Effector CD8-positive, alpha-beta T cell (primary cell): ENCODE data around the gene ATF3.

Experiments used
- DNase-seq: peaks from one replicate; lab custom pipeline; 2025; lab: John Stamatoyannopoulos, UW

ATF3 gene

GRCh38 chr1:212608959-212609700 lies 569 bp downstream of the ATF3 start:
- DNase-seq: peak; percentile 20

- no peak for DNase-seq
These were observed 1.4 kb downstream of the ATF3 start for GRCh38 chr1:212609701-212610574.

DNA sequence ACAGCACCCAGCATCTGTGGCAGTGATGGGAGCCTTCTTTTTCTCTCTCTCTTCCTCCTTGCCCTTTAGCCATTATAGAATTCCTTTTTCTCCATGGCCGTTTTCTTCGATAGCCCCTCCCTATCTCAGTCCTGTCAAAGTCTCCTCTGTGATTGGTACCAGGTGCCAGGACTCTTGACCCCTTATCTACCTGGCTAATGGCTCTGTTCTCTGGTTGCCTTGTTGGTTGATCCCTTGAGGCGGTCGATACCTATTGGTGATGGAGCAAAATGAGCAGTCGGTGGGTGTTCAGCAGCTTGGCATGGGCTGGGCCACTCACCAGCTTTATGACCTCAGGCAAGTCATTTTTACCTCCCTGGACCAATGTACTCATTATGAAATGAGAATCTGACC lies 2.0 kb downstream of the ATF3 start:
- no peak for DNase-seq

DNA sequence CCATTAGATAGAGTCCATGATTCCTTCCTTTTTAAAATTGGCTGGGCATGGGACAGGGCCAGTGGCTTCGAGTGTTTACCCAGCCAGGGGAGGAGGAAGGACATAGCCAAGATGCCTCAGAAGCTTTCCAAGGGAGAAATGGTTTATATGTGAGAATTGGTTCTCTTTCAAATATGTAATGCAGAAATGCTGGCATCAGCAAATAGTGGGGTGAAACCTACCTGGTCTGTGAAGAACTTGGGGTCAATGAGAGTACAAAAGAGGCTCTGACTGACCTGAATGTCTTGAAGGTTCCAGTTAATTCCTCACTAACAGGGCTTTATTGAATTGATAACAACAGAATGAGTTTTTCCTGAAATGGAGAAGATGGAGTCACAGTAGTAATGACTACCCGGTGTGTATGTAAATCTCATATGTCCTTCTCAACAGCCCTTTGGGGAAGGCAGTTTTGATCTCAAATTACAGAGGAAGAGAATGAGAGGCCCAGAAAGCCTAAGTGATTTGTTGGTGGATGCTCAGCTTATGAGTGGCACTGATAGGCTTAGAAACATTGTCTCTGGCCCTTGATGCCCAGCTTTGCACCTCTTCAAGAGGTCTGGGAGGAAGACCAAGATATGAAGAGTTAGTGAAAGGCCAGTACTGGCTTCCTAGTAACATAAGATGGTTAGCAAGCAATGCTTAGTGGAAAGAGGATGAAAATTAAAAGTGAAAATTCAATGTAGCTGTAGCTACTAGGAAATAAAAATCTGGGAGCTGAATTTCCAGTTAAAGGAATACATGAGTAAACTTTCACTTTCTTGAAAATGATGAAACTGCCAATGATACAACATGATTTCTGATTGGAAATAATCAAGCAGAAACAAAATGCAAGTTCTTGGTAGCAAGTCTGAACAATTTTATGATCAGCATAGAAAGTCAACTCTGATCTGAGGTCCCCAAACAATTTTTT lies 2.7 kb downstream of the ATF3 start:
- no peak for DNase-seq

DNA sequence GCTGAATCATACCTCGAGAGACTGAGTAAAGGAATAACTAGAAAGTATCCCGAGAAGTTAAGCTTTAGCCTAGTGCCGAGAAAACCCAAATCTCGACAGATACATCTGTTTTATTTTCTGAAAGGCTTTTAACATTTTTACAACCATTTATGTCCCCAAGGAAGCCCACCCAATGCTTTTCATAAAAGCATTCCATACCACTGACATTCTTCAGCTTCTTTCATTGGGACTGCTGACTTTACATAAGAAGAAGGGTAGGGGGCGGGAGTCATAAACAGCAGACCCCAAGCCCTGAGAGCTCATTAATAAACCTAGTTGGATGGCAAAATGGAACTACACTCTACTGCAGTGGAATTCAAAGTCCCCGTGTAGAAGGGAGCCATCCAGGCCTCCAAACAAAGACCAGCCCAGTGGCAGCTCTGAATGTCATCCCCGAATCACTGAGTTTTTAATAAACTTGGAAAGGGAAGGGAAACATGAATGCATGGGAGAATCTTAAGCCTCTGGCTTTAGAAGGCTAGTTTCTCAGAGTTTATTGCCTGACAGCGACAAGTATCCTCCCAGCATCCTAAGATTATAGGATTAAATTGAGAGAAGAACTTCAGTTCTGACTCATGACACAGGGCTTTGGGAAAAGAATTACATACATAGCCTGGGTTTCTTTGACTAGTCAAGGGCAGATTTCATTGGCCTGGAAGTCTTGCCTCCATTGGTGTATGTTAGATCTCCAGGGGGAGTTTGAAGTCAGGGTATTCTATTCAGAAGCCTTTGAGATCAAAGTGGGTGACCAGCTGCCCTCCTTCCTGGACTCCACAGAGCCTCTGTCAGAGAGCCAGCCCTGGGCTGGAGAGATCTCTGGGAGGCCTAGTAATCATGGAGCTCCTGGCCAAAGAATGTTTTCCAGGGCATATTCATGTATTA lies 3.7 kb downstream of the ATF3 start:
- DNase-seq: no peak

DNA sequence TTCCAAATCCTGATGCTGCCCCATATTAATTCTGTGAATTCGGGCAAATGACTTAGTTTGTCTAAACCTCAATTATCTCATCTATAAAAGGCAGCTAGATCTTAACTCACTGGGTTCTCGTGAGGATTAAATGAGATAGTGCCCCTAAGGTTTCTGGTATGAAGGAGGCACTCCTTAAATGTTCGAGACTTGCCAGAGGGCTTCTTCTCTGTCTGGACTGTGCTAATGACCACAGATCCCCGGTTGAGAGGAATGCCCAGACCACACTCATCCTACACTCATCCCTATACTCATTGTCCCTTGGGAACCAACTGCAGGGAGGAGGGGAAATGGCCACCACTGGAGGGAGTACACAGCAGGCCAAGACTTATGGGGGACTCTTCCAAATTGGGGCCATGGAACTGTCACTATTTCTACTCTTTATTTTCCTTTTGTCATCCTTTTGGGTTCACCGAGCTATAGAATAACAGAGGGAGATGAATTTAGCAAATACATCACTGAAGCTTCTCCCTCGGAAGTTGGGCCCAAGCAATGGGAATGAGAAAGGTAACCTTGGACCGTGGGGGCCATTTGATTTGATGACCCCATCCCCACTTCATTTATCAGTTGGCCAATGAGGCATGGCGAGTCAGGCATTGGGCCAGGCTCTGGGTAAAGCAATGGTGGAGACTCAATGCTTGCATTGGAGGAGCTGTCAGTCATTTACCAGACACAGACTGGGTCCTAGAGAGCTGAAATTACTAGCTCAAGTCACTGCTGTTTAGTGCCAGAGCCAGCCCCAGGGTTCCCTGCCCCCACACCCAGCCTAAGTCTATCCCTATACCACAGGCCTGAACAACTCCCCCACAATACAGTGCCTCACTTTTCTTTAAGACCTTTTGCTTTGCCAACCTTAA lies 5.1 kb downstream of the ATF3 start:
- DNase-seq: no peak

DNA sequence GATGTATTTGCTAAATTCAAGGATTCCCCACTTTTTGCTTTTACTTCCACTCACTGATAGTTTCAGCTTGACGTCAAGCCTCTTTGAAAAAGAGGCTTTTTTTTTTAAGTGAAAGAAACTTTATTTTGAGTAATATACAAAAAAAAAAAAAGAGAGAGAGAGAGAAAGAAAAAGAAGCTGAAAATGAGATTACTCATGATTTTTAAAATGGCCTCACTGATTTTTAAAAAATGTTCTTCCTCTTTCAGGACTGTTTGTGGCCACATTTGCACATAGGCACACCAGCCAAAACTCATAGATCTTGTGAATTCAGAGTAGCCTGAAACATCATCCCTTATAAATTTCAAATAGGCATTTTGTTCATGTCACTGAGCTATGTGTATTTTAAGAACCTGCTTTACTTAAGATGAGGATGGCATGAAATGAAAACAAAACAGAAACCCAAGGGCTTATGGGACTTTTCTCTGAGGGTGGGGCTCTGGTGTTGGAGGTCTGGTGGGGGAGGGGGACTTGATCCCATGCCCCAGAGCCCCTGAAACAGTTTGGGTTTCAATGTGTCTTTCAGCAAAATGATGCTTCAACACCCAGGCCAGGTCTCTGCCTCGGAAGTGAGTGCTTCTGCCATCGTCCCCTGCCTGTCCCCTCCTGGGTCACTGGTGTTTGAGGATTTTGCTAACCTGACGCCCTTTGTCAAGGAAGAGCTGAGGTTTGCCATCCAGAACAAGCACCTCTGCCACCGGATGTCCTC lies 6.1 kb downstream of the ATF3 start:
- no peak for DNase-seq

DNA sequence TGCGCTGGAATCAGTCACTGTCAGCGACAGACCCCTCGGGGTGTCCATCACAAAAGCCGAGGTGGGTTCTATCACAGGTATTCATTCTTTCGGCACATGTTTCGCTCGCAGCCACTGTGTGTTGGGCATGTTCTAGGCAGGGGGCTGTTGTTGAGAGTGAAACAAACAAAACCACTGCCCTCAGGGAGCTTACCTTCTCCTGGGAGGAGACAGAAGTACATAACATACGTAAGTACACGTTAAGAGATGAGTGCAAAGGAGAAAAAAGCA lies 6.6 kb downstream of the ATF3 start:
- DNase-seq: no peak

DNA sequence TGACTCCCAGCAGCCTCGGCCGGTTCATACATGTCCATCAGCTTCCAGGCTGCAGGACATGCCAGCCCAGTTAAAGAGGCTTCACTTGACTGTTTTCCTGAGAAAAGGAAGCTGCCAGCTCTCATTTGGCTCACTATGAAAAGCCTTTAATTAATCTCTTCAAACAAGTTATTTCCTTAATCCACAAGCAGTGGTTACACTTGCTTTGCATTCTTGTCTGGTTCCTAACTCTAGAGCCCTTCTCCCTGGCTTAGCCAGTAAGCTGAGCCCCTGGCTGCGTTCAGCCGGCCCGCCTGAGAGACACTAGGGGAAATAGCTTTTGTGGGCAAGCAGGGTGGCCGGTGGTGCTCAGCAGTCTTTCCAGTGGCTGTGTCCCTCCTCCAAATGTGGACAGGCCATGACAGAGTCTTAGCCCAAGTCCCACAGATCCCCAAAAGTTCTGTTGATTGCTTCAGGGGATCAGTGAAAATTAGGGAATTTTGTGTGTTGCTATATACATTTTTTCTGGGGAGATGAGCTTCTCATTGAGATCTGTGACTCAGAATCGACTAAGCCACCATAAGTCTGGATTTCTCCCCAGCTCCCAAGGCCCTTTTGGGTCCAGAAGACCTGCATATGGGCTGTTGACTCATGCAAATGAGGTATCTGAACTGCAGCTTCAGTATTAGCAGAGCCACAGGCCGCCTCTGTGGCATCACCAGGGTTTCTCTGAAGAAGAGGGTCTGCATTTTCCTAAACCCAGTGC lies 10.1 kb downstream of the ATF3 start:
- no peak for DNase-seq

DNA sequence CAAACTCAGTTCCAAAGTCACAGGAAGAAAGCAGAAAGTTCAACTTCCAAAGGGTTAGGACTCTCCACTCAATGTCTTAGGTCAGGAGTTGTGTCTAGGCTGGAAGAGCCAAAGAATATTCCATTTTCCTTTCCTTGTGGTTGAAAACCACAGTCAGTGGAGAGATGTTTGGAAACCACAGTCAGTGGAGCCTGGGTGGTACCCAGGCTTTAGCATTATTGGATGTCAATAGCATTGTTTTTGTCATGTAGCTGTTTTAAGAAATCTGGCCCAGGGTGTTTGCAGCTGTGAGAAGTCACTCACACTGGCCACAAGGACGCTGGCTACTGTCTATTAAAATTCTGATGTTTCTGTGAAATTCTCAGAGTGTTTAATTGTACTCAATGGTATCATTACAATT lies 11.7 kb downstream of the ATF3 start:
- no peak for DNase-seq

- no peak for DNase-seq
These were observed 12.7 kb downstream of the ATF3 start for GRCh38 chr1:212621043-212621948.

GRCh38 chr1:212621949-212622305 lies 13.4 kb downstream of the ATF3 start:
- DNase-seq: no peak

DNA sequence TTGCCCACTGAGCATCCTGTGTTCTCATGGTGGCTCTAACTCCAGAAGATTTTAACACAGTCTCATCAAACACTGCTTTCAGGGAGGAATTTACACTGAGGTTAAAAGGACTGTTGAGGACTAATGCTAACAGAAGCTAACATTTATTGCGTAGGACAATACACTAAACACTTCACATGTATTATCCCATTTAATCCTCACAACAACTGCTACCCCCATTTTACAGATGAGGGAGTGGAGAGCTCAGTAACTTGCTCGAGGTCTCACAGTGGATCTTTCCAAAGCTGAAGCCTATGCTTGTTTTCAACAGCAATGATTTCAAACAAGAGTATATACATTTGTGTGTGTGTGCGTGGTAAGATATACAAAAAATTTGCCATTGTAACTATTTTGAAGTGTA lies 13.9 kb downstream of the ATF3 start:
- DNase-seq: no peak

DNA sequence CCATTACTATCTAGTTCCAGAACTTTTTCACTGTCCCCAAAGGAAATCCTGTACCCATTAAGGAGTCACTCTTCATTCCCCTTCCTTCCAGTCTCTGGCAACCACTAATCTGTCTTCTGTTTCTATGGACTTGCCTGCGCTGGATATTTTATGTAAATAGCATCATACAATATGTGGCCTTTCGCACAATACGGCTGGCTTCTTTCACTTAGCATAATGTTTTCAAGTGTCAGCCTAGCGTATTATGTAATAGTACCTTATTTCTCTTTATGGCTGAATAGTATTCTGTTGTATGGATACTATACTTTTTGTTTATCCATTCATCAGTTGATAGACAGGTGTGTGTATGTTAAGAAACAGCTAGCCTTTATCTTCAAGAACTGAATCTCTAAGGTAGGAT lies 14.3 kb downstream of the ATF3 start:
- DNase-seq: no peak

- DNase-seq: no peak
These were observed 15.0 kb downstream of the ATF3 start for GRCh38 chr1:212623603-212624002.

DNA sequence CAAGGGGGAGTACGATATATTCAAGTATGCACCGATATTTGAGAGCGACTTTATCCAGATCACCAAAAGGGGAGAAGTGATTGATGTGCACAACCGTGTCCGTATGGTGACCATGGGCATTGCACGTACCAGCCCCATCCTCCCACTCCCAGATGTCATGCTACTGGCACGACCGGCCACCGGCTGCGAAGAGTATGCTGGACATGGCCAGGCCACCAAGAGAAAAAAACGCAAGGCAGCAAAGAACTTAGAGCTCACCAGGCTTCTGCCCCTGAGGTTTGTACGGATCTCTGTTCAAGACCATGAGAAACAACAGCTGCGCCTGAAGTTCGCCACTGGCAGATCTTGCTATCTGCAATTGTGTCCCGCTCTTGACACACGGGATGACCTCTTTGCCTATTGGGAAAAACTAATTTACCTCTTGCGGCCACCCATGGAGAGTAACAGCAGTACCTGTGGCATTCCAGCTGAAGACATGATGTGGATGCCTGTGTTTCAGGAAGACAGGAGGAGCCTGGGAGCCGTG lies 16.5 kb downstream of the ATF3 start:
- no peak for DNase-seq

DNA sequence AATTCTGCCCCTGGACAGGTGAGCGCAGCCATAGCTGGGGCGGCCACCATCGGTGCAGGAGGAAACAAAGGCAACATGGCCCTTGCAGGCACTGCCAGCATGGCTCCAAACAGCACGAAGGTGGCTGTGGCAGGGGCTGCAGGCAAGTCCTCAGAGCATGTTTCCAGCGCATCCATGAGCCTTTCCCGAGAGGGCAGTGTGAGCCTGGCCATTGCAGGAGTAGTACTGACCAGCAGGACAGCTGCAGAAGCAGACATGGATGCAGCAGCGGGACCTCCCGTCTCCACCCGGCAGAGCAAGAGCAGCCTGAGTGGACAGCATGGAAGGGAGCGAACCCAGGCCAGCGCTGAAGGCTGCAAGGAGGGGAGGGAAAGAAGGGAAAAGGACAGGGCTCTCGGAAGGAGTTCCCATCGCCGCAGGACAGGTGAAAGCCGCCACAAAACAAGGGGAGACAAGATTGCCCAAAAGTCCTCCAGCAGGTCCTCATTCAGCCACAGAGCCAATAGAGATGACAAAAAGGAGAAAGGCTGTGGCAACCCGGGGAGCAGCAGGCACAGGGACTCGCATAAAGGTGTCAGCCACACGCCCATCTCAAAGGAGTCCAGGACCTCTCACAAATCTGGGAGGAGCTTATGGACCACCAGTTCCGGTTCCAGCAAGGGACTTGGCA lies 17.4 kb downstream of the ATF3 start:
- no peak for DNase-seq
